ENCODE measurements around the gene ZNF445. TPM values are rescaled to one million over a fixed set of nuclear protein-coding genes. Genes with fewer than 3 reads are reported as not detected.
A peak's percentile ranks its signal among the peaks of the same experiment; 100 is the strongest.

The ZNF445 gene
- total and polyA plus RNA-seq, 9 of the 15 experiments (the other 6 are each of a cell fraction or from before 2014, with no cell fraction given) = 1.2 to 26.9 (median 10.6) TPM

DNA sequence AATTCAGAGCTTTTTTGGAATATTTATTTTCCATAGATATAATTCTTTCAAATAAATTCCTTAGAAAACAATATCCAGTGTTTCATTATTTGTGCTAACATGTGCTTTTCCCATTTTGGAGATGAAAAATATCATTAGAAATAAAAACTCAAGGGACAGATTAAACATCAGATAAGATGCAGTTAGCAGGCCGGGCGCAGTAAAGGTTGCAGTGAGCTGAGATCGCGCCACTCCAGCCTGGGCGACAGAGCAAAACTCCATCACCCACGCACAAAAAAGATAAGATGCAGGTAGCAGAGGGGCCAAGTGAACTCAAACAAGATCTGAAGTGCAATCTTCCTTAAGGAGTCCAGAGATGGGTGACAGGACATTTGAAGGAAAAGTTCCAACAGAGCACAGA, 48.0 kb downstream of the ZNF445 start (continued):
- no peak for TF ChIP-seq L3MBTL2 (IDR thresholded peaks at IDR 0.05)
- TF ChIP-seq, protein P1, sequence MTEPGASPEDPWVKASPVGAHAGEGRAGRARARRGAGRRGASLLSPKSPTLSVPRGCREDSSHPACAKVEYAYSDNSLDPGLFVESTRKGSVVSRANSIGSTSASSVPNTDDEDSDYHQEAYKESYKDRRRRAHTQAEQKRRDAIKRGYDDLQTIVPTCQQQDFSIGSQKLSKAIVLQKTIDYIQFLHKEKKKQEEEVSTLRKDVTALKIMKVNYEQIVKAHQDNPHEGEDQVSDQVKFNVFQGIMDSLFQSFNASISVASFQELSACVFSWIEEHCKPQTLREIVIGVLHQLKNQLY (CRISPR knock-in tag; conservative IDR thresholded peaks at IDR 0.05) = no peak
- TF ChIP-seq KDM1A (IDR thresholded peaks at IDR 0.05) = no peak
- TF ChIP-seq TCF3 (CRISPR knock-in tag; IDR thresholded peaks at IDR 0.05) = no peak

DNA sequence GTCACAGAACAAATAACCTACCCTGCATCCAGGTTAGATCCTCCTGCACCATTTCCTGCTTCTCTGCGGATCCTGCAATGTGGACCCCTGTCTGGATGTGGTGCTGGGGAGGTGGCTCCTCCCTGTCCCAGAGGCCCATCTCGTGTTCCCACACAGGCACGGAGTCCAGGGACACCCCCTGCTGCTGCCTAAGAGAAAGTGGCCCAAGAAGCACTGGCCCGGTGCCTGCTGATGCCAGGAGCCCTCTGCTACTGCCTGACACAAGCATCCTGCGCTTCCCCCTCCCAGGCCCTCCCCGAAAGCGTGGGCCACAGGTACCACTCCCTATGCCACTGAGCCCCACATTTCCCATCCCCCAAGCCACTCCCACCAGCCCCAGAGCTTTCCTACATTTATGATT, 48.6 kb downstream of the ZNF445 start:
- Histone ChIP-seq H3K9me1 (ENCODE audit: control insufficient read depth, insufficient read depth, low read length) (no peaks in the 10 kb centered on the region), H3K79me2 (ENCODE audit: control insufficient read depth, insufficient read depth, low read length) (0 out of 3 replicates have a peak, but pooled peaks cover 2% of the 10 kb centered on the region), H3K36me3 (ENCODE audit: control insufficient read depth, insufficient read depth, low read length) (no peaks in the 10 kb centered on the region), H3K27me3 (ENCODE audit: control insufficient read depth in 2 of 2, insufficient read depth in 2 of 2, low read length in 2 of 2) (no peaks in the 10 kb centered on the region), H3K9ac (ENCODE audit: insufficient read depth in 1 of 2, low read depth in 2 of 2, low read length in 2 of 2) (no peak overlapping the region), H3K9me3 (replicated peaks; ENCODE audit: control insufficient read depth, insufficient read depth, low read depth, low read length) (no peaks in the 10 kb centered on the region), H3K4me1 (replicated peaks in 1 of 2; ENCODE audit: control insufficient read depth in 2 of 2, insufficient read depth in 2 of 2, low read length in 2 of 2) (peaks cover 2 to 11% of the 10 kb centered on the region in 2 experiments; a peak in 3 of 5 replicates), H2AFZ (ENCODE audit: low read depth, low read length) (no peak overlapping the region), H3K4me2 (ENCODE audit: insufficient read depth, low read length) (no peak overlapping the region), H3K4me3 (no peak overlapping the region), H4K20me1 (replicated peaks; ENCODE audit: control insufficient read depth, insufficient read depth, low read length) (no peaks in the 10 kb centered on the region), H3K27ac (ENCODE audit: extremely low read depth, low read depth, low read length) (no peak overlapping the region)
- ATAC-seq (peak; percentile 7; the same call in 2 of the 3 replicates), FAIRE-seq (no peak), DNase-seq (ENCODE audit: extremely low read depth in 1 of 4, low spot score in 3 of 4) (no peak)
- BruUV-seq (replicated peaks) = no TSS peak
- 76% methylated on average over 7 of the region's 7 CpGs for WGBS (ENCODE audit: insufficient coverage, low coverage, missing lambda C conversion rate)
- ChIA-PET POLR2A (interaction anchor here (0.8 to 3.0 kb wide), 3 partner anchors 9 to 13 kb away, joined by 4 to 9 read pairs (median 7); no protein-coding TSS in a partner anchor), CTCF (ENCODE audit: low intra/inter-chr PET ratio) (no interaction called here)
- TF ChIP-seq RBBP5 (IDR thresholded peaks at IDR 0.05; ENCODE audit: borderline replicate concordance, insufficient read depth, low read length, poor library complexity, severe bottlenecking) (no peak), ETV6 (IDR thresholded peaks at IDR 0.05; ENCODE audit: borderline replicate concordance in 1 of 2, low read depth in 2 of 2, low read length in 1 of 2) (no peak), ETV6 (CRISPR knock-in tag; IDR thresholded peaks at IDR 0.05; ENCODE audit: borderline replicate concordance) (no peak), SUPT5H (IDR thresholded peaks at IDR 0.05) (peak; percentile 22; the same call in 1 of the 2 replicates), GATAD2A (IDR thresholded peaks at IDR 0.05) (no peak), PHF20 (IDR thresholded peaks at IDR 0.05; ENCODE audit: partially characterized antibody) (no peak), POLR2G (IDR thresholded peaks at IDR 0.05; ENCODE audit: low read depth, low read length) (peak; percentile 53; the same call in 1 of the 2 replicates), POLR2B (IDR thresholded peaks at IDR 0.05; ENCODE audit: low read depth, partially characterized antibody) (peak; percentile 31)
- TF ChIP-seq, protein P2, sequence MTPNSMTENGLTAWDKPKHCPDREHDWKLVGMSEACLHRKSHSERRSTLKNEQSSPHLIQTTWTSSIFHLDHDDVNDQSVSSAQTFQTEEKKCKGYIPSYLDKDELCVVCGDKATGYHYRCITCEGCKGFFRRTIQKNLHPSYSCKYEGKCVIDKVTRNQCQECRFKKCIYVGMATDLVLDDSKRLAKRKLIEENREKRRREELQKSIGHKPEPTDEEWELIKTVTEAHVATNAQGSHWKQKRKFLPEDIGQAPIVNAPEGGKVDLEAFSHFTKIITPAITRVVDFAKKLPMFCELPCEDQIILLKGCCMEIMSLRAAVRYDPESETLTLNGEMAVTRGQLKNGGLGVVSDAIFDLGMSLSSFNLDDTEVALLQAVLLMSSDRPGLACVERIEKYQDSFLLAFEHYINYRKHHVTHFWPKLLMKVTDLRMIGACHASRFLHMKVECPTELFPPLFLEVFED (CRISPR knock-in tag; conservative IDR thresholded peaks at IDR 0.05) = 0 out of 2 replicates have a peak, but pooled peaks have one; percentile 53
- TF ChIP-seq, protein P3, sequence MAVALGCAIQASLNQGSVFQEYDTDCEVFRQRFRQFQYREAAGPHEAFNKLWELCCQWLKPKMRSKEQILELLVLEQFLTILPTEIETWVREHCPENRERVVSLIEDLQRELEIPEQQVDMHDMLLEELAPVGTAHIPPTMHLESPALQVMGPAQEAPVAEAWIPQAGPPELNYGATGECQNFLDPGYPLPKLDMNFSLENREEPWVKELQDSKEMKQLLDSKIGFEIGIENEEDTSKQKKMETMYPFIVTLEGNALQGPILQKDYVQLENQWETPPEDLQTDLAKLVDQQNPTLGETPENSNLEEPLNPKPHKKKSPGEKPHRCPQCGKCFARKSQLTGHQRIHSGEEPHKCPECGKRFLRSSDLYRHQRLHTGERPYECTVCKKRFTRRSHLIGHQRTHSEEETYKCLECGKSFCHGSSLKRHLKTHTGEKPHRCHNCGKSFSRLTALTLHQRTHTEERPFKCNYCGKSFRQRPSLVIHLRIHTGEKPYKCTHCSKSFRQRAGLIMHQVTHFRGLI (CRISPR knock-in tag; IDR thresholded peaks at IDR 0.05) = no peak
- intact Hi-C loops (cut with micrococcal nuclease) (no loop called here), in situ Hi-C loops (cut with MboI) (no loop called here)

All from K562 (cell line).